Mesenchymal stem cell (in vitro differentiated cells and primary cell): ENCODE results near the gene VWA8.

Source experiments
- DNase-seq: peaks from one replicate; pipeline ENCODE4 v3.0.0-alpha.2; 2013
- H2AFZ ChIP-seq: one replicate; pipeline ENCODE4 v1.6.1; 2013; ENCODE audit warnings: low read depth, mild to moderate bottlenecking, control low read depth, inconsistent platforms, low read length, moderate library complexity
- H2AK5ac ChIP-seq: 2 replicates; pipeline ENCODE4 v1.6.1; 2013; ENCODE audit warnings: low read length, moderate library complexity, mild to moderate bottlenecking, inconsistent platforms; ENCODE audit not compliant: severe bottlenecking
- H2BK120ac ChIP-seq: one replicate; pipeline ENCODE4 v1.6.1; 2013; ENCODE audit warnings: low read depth, mild to moderate bottlenecking, inconsistent platforms, low read length, moderate library complexity
- H2BK12ac ChIP-seq, 2 experiments: one replicate each; pipeline ENCODE4 v1.6.1; 2013; ENCODE audit warnings: inconsistent platforms in 2 of 2, low read length in 2 of 2, mild to moderate bottlenecking in 2 of 2, moderate library complexity in 2 of 2, control low read depth in 1 of 2
- H2BK15ac ChIP-seq: one replicate; pipeline ENCODE4 v1.6.1; 2013; ENCODE audit warnings: mild to moderate bottlenecking, low read depth, inconsistent platforms; ENCODE audit not compliant: poor library complexity, severe bottlenecking
- H2BK5ac ChIP-seq: 2 replicates; pipeline ENCODE4 v1.6.1; 2013; ENCODE audit warnings: low read depth, mild to moderate bottlenecking, low read length, control low read depth, inconsistent platforms; ENCODE audit not compliant: poor library complexity, severe bottlenecking
- H3K14ac ChIP-seq, 2 experiments: one replicate each; pipeline ENCODE4 v1.6.1; 2013; ENCODE audit warnings: inconsistent platforms in 2 of 2, low read length in 2 of 2, control low read depth in 1 of 2, mild to moderate bottlenecking in 1 of 2, moderate library complexity in 1 of 2
- H3K18ac ChIP-seq, 2 experiments: one replicate each; pipeline ENCODE4 v1.6.1; 2013; ENCODE audit warnings: inconsistent platforms in 2 of 2, low read length in 2 of 2, control low read depth in 1 of 2, low read depth in 1 of 2, mild to moderate bottlenecking in 1 of 2
- H3K23ac ChIP-seq, 2 experiments: one replicate each; pipeline ENCODE4 v1.6.1; 2013; ENCODE audit warnings: inconsistent platforms in 2 of 2, low read length in 2 of 2, mild to moderate bottlenecking in 2 of 2, moderate library complexity in 2 of 2, control low read depth in 1 of 2
- H3K27ac ChIP-seq: 2 replicates; pipeline ENCODE4 v1.5.1; 2013; ENCODE audit warnings: mild to moderate bottlenecking, moderate library complexity, low read length, control low read depth, inconsistent platforms; ENCODE audit not compliant: poor library complexity, severe bottlenecking
- H3K27me3 ChIP-seq, 2 experiments: 2 replicates each; pipeline versions ENCODE4 v1.6.1 to v1.7.0; 2013; ENCODE audit warnings: low read length in 2 of 2, mild to moderate bottlenecking in 2 of 2, moderate library complexity in 2 of 2, control low read depth in 1 of 2, inconsistent platforms in 1 of 2; ENCODE audit not compliant: control insufficient read depth in 1 of 2, insufficient read depth in 1 of 2
- H3K36me3 ChIP-seq, 2 experiments: 2 replicates each; pipeline versions ENCODE4 v1.6.1 to v1.7.0; 2013; ENCODE audit warnings: low read length in 2 of 2, control low read depth in 1 of 2, inconsistent platforms in 1 of 2, low read depth in 1 of 2, mild to moderate bottlenecking in 1 of 2; ENCODE audit not compliant: insufficient read depth in 2 of 2, control insufficient read depth in 1 of 2
- H3K4ac ChIP-seq, 2 experiments: one replicate each; pipeline ENCODE4 v1.6.1; 2013; ENCODE audit warnings: inconsistent platforms in 2 of 2, low read length in 2 of 2, mild to moderate bottlenecking in 2 of 2, moderate library complexity in 2 of 2, control low read depth in 1 of 2, low read depth in 1 of 2
- H3K4me1 ChIP-seq: 2 replicates; pipeline ENCODE4 v1.6.1; 2013; ENCODE audit warnings: low read depth, low read length, control low read depth; ENCODE audit not compliant: control insufficient read depth, insufficient read depth
- H3K4me2 ChIP-seq: 2 replicates; pipeline ENCODE4 v1.6.1; 2013; ENCODE audit warnings: low read length, mild to moderate bottlenecking, inconsistent platforms; ENCODE audit not compliant: poor library complexity, severe bottlenecking
- H3K4me3 ChIP-seq, 2 experiments: 2 replicates each; pipeline versions ENCODE4 v1.5.1 to v1.7.0; 2013; ENCODE audit warnings: low read length in 2 of 2, mild to moderate bottlenecking in 2 of 2, control low read depth in 1 of 2, low read depth in 1 of 2; ENCODE audit not compliant: insufficient read depth in 1 of 2
- H3K79me1 ChIP-seq: replicated peaks from 2 replicates; pipeline ENCODE4 v1.6.1; 2013; ENCODE audit warnings: mild to moderate bottlenecking, control low read depth, low read length, inconsistent platforms; ENCODE audit not compliant: poor library complexity, severe bottlenecking
- H3K9ac ChIP-seq: 2 replicates; pipeline ENCODE4 v1.7.0; 2013; ENCODE audit warnings: mild to moderate bottlenecking, low read length, moderate library complexity
- H3K9me3 ChIP-seq: 2 replicates; pipeline ENCODE4 v1.7.0; 2013; ENCODE audit warnings: mild to moderate bottlenecking, low read length; ENCODE audit not compliant: control insufficient read depth
- H4K8ac ChIP-seq: one replicate; pipeline ENCODE4 v1.6.1; 2013; ENCODE audit warnings: inconsistent platforms, mild to moderate bottlenecking, low read length, moderate library complexity
- H4K91ac ChIP-seq: one replicate; pipeline ENCODE4 v1.6.1; 2013; ENCODE audit warnings: mild to moderate bottlenecking, low read length, inconsistent platforms
- WGBS: methylation state at CpG from one replicate; pipeline ENCODE4 v1.1.7; 2013; ENCODE audit warnings: mixed read lengths; 5-methylcytosine and 5-hydroxymethylcytosine counted together

VWA8 gene

DNA sequence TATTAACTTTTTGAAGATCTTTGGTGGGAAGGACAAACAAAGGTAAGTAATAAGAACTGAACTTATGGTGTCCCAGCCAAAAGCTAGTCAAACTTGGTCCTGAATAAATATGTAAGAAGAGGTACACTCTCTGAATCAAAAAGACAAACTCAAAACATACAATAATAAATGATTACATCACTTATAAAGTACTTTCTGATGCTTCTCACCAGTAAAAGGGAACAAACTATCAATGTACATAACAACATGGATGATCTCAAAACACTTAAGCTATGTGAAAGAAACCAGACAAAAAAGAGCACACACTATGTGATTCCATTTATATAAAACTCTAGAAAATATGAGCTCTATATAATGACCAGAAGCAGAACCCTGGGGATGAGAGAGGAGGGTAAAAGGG, 138.3 kb downstream of the VWA8 start:
- Histone ChIP-seq H4K91ac (no peak overlapping the region), H2BK15ac (no peak overlapping the region), H3K18ac (no peak overlapping the region), H3K23ac (no peak overlapping the region), H3K4me3 (no peak overlapping the region), H2AFZ (no peak overlapping the region), H3K9ac (no peak overlapping the region), H2BK120ac (no peak overlapping the region), H3K4me2 (no peak overlapping the region), H2BK12ac (no peak overlapping the region), H3K14ac (no peak overlapping the region), H2BK5ac (no peak overlapping the region), H2AK5ac (no peak overlapping the region), H3K27me3 (no peaks in the 10 kb centered on the region), H3K79me1 (peaks cover 1% of the 10 kb centered on the region), H3K4ac (no peak overlapping the region), H3K9me3 (no peaks in the 10 kb centered on the region), H4K8ac (no peak overlapping the region), H3K27ac (no peak overlapping the region), H3K4me1 (no peaks in the 10 kb centered on the region), H3K36me3 (peaks cover 0 to 20% of the 10 kb centered on the region in 2 experiments)
- DNase-seq = no peak

DNA sequence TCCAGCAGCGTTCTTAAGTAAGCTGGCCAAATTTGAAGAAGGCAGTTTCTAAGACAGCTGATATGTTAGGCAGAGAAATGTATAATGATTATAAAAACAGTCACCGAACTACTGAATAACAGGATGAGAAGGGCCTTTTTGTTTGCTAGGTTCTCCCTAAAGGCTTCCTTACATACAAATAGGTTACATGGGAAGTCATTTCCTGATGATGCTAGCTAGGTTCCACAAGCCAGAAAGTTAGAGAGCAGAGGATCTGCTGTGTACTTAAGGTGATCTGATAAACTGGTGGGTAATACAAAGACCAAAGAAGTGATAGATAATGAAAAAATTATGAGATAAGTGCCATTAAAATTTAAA, 139.7 kb downstream of the VWA8 start:
- Histone ChIP-seq H3K23ac (no peak overlapping the region), H3K9ac (no peak overlapping the region), H2AFZ (no peak overlapping the region), H2BK12ac (no peak overlapping the region), H3K18ac (no peak overlapping the region), H4K8ac (no peak overlapping the region), H2BK120ac (no peak overlapping the region), H3K4me1 (no peaks in the 10 kb centered on the region), H3K14ac (no peak overlapping the region), H3K9me3 (no peaks in the 10 kb centered on the region), H3K27me3 (no peaks in the 10 kb centered on the region), H2AK5ac (no peak overlapping the region), H2BK15ac (no peak overlapping the region), H3K27ac (no peak overlapping the region), H3K4ac (no peak overlapping the region), H3K4me2 (no peak overlapping the region), H3K79me1 (peaks cover 1% of the 10 kb centered on the region), H3K4me3 (no peak overlapping the region), H3K36me3 (peaks cover 0 to 26% of the 10 kb centered on the region in 2 experiments), H2BK5ac (no peak overlapping the region), H4K91ac (no peak overlapping the region)
- no peak for DNase-seq
- 98% methylated on average over 2 of the region's 2 CpGs for WGBS

DNA sequence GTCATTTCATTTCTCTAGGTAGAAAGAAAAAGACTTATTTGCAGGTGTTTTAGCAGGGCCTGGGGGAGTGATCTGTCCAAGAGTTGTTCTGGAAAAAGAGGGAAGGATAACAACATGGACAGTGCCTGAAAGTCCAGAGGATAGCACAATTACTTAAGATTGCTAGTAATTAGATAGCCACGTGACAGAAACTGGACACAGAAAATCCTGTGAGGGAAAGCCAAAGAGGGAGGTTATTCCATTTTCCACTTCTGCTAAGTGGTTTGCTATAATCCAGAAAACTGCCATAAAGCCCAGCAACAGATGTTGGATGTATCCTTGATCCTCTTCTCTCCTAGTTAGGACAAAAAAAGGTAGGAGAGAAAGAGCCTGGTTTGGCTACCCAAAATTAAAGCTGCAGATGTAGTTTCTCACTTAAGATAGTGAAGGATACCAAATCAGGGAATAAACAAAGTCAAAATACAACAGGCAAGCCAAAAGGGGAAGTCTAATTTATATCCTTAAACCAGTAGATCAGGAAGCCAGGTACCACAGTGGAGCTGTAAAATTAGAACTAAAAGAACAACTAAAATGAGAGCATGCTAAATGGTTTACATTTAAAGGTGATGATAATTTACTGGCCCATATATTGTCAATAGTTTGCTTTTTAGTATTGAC, 140.2 kb downstream of the VWA8 start:
- H3K14ac ChIP-seq = no peak overlapping the region
- H3K18ac ChIP-seq = no peak overlapping the region
- H3K9me3 ChIP-seq = peaks cover under 1% of the 10 kb centered on the region
- no peak overlapping the region for H3K4me3 ChIP-seq
- H3K79me1 ChIP-seq = peaks cover 1% of the 10 kb centered on the region
- H2BK15ac ChIP-seq = no peak overlapping the region
- H4K8ac ChIP-seq = no peak overlapping the region
- H3K23ac ChIP-seq = no peak overlapping the region
- 50% methylated on average over 1 of the region's 1 CpG for WGBS
- no peak overlapping the region for H4K91ac ChIP-seq
- H2BK5ac ChIP-seq = no peak overlapping the region
- no peak overlapping the region for H3K4me2 ChIP-seq
- H2BK120ac ChIP-seq = no peak overlapping the region
- H2BK12ac ChIP-seq = no peak overlapping the region
- H3K36me3 ChIP-seq = peaks cover 0 to 31% of the 10 kb centered on the region in 2 experiments
- no peaks in the 10 kb centered on the region for H3K4me1 ChIP-seq
- no peak for DNase-seq
- H3K27me3 ChIP-seq = no peaks in the 10 kb centered on the region
- no peak overlapping the region for H3K4ac ChIP-seq
- H2AK5ac ChIP-seq = no peak overlapping the region
- no peak overlapping the region for H3K27ac ChIP-seq
- no peak overlapping the region for H2AFZ ChIP-seq
- H3K9ac ChIP-seq = no peak overlapping the region

DNA sequence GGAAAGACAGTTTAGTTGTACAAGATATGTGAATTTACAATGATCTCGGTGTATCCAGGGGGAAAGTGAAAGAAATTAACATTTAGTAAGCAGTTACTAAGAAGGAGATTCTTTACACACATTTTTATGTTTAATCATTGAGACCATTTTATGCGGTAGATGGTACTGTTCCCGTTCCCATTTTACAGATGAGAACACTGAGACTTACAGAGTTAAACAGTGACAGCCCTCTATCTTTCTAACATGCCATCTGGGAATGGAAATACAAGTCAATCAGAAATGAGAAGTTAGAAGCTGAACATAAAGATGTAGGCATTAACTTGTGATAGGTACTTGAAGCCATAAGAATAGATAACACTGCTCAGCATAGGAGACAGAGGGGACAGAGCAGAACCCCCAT, 144.9 kb downstream of the VWA8 start:
- H2AK5ac ChIP-seq = no peak overlapping the region
- no peak overlapping the region for H2BK120ac ChIP-seq
- no peak overlapping the region for H2BK5ac ChIP-seq
- no peak overlapping the region for H4K91ac ChIP-seq
- no peak overlapping the region for H2BK15ac ChIP-seq
- peaks cover 6% of the 10 kb centered on the region for H3K9me3 ChIP-seq
- no peaks in the 10 kb centered on the region for H3K27me3 ChIP-seq
- no peak overlapping the region for H3K9ac ChIP-seq
- H3K36me3 ChIP-seq = peaks cover 2 to 35% of the 10 kb centered on the region in 2 experiments
- no peak for DNase-seq
- no peaks in the 10 kb centered on the region for H3K79me1 ChIP-seq
- H4K8ac ChIP-seq = no peak overlapping the region
- H2AFZ ChIP-seq = no peak overlapping the region
- H3K18ac ChIP-seq = no peak overlapping the region
- H3K4me1 ChIP-seq = no peaks in the 10 kb centered on the region
- H3K4me2 ChIP-seq = no peak overlapping the region
- H3K14ac ChIP-seq = no peak overlapping the region
- no peak overlapping the region for H3K4me3 ChIP-seq
- H3K27ac ChIP-seq = no peak overlapping the region
- WGBS = 100% methylated on average over 2 of the region's 3 CpGs
- no peak overlapping the region for H3K4ac ChIP-seq
- H2BK12ac ChIP-seq = no peak overlapping the region
- no peak overlapping the region for H3K23ac ChIP-seq
